GM12874 (cell line): ENCODE data around the gene NKAPD1.

Experiments used
- CTCF ChIP-seq: IDR thresholded peaks from 2 replicates; pipeline ENCODE4 v1.5.1; 2011; ENCODE audit warnings: low read depth, mild to moderate bottlenecking, control low read depth, low read length, moderate library complexity; ENCODE audit not compliant: insufficient read depth

The NKAPD1 gene

GRCh38 chr11:112073941-112074811 is at the start of gene NKAPD1, which contains the start of gene PIH1D2:
Gene NKAPD1 (plus strand): TSS chr11:112074299. CDS start chr11:112075575, 1,276 bp downstream.
Gene PIH1D2 (minus strand): TSS chr11:112074017. CDS start chr11:112073174, 843 bp downstream.
- no peak for TF ChIP-seq CTCF

GRCh38 chr11:112024773-112025678 is 49.1 kb upstream of the NKAPD1 start, which contains the start of gene DLAT:
Gene DLAT (plus strand): TSS chr11:112025408. CDS start chr11:112025473, 65 bp downstream.
- TF ChIP-seq CTCF, result no peak

- no peak for TF ChIP-seq CTCF
These were observed 48.4 kb upstream of the NKAPD1 start for GRCh38 chr11:112025707-112026106.

GRCh38 chr11:112029460-112029859 is 44.6 kb upstream of the NKAPD1 start:
- no peak for TF ChIP-seq CTCF

- TF ChIP-seq CTCF, result no peak
These were observed 40.2 kb upstream of the NKAPD1 start for GRCh38 chr11:112033902-112034301.

GRCh38 chr11:112037527-112037926 is 36.6 kb upstream of the NKAPD1 start:
- no peak for TF ChIP-seq CTCF
